SIG-M5 (cell line): Measurements from ENCODE around the gene FMN1.
"Not testable (repeated sequence)": the region's sequence is repeated elsewhere in the genome, so short reads cannot be mapped to it uniquely, and the experiment has no call there.

Source experiments
- DNase-seq: peaks from one replicate; lab custom pipeline; 2025; lab: John Stamatoyannopoulos, UW

The FMN1 gene

DNA sequence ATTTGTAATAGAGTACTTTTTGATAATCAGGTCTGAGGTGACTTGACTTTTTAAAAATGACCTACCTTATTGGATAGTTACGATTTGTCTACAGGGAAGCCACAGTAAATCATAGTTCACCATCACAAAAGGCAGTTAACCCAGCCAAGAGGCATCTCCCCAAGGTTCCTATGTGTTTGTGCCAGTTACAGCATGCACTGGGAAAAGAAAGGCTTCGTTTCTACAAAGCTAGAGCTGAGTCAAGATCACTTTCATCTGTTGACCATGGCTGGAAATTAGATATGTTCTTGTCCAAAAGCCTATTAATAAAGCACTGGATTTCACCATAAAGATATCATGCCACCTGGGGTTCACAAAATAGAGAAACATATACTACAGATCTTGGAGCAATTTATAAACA is 336.8 kb downstream of the FMN1 start:
- no peak for DNase-seq

GRCh38 chr15:32856753-32857152 is 337.8 kb downstream of the FMN1 start:
- DNase-seq, result no peak

- no peak for DNase-seq
These were observed 338.6 kb downstream of the FMN1 start for GRCh38 chr15:32855942-32856341.

- DNase-seq, result no peak
These were observed 340.9 kb downstream of the FMN1 start for GRCh38 chr15:32853592-32853991.

GRCh38 chr15:32852771-32853170 is 341.7 kb downstream of the FMN1 start:
- DNase-seq, result no peak

- DNase-seq, result no peak
These were observed 342.5 kb downstream of the FMN1 start for GRCh38 chr15:32852017-32852416.

DNA sequence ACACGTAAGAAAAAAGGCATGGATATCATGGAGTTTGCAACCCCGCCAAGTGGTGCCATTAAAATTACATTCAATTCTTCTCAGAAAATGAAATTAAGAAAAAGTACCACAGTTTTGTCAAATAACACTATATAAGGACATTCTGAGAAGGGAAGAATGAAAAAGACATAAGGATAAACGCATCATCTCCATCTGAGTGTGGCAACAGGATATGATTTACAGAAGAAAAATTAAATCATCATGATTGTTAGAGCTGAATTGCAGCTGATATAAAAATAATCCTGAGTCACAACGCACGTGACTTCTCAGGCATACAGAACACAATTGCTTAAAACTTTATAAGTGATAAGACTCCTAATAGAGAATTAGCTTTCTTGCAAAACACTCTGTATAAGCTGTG is 342.9 kb downstream of the FMN1 start:
- no peak for DNase-seq

- no peak for DNase-seq
These were observed 344.5 kb downstream of the FMN1 start for GRCh38 chr15:32849769-32850668.

GRCh38 chr15:32846671-32847070 is 347.8 kb downstream of the FMN1 start:
- not testable (repeated sequence) for DNase-seq

- DNase-seq, result no peak
These were observed 350.3 kb downstream of the FMN1 start for GRCh38 chr15:32844118-32844711.

DNA sequence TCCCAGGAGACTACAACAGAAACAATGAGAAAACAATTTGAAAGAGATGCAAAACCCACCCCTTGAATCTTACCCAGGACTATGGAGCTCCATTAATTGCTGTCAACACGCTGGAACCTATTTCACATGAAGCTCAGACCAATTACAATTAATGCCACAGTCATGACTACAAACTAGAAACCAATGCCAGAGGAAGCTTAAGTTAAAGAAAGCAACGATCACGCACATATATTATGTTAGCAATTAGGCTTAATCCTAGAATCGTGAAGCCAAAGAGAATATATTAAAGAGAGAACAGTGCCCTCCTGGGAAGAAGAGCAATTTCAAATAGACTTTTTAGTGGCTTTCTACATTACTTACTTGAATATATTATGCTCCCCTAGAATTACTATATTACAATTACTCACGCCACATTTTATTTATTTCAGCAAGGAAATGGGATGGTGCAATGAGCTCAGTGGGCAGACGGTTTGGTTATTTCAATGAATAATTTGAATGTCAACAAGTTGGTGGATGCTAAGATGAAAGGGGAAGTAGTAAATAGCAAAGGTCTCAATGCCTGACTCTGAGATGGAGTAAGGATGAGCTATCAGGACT is 351.2 kb downstream of the FMN1 start:
- no peak for DNase-seq

DNA sequence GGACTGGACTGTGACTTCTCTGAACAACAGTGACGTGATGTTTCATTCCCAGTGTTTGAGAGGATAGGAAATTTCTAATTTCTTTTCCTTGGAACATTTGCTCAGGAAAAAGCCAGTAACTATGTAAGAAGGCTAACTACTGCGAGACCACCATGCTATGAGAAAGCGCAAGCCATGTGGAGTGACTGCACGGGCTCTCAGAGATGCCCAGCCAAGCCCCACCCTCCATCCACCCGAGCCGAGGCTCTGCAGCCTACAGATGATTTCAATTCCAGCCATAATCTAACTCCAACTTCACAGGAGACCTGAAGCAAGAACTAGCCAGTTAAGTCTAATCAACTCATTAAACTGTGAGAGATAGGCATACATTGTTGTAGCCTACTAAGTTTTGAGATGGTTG is 352.4 kb downstream of the FMN1 start:
- DNase-seq, result no peak

GRCh38 chr15:32840507-32841245 is 353.8 kb downstream of the FMN1 start:
- no peak for DNase-seq

DNA sequence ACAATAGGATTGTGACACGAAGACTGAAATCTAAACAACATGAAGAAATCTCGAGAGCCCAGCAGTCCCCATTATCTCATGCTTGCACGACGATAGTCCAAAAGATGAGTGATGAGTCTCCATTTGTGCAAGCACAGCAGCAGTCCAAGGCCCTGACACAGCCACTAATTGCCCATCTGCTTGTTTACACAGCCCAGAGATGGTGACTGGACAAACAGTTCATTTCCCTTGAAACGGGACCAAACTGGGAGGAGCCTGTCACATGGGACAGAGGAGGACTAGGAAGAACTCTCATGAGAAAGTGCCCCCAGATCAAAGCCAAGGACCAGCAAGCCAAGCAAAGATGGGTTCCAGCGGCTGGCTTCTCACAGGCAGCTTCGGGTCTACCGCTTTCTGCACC is 355.7 kb downstream of the FMN1 start:
- no peak for DNase-seq

GRCh38 chr15:32838338-32838737 is 356.2 kb downstream of the FMN1 start:
- DNase-seq, result no peak

- no peak for DNase-seq
These were observed 356.6 kb downstream of the FMN1 start for GRCh38 chr15:32837935-32838334.

DNA sequence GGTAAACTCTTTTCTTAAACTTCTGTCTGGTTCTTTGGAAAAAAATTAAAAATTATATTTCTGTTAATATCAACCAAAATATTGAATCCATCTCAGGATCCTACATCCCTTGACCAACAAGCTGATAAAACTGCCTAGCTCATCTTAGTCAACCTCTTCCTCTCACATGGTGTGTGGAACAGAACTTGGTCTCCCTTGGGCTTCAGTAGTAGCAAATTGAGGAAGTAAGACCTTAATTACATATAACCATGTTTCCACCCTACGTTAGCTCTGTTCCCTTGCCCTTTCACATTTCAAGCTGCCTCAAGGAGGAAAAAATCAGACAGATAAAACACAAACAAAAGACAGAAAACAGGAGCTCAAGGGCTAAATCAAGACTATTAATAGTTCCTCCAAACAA is 360.4 kb downstream of the FMN1 start:
- no peak for DNase-seq

- no peak for DNase-seq
These were observed 361.1 kb downstream of the FMN1 start for GRCh38 chr15:32833379-32833821.

- no peak for DNase-seq
These were observed 363.0 kb downstream of the FMN1 start for GRCh38 chr15:32831485-32831884.

DNA sequence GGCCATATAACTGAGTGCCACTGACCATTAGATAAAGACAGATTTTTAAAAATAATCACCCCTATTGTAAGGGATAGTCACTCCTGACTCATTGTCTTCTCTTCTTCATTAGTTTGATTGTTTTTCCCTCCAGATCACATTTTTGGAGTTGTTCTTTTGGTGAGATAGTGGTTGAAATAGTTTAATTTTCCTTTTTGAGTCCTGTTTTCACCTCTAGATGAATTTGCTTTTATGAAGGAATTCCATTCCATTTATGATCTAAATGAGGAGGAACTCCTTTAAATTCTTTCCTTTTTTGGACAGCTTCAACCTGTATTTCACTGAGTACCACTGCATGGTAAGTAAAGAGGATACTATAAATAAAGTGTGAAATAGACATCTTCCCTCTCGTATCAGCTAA is 364.3 kb downstream of the FMN1 start:
- DNase-seq, result no peak

DNA sequence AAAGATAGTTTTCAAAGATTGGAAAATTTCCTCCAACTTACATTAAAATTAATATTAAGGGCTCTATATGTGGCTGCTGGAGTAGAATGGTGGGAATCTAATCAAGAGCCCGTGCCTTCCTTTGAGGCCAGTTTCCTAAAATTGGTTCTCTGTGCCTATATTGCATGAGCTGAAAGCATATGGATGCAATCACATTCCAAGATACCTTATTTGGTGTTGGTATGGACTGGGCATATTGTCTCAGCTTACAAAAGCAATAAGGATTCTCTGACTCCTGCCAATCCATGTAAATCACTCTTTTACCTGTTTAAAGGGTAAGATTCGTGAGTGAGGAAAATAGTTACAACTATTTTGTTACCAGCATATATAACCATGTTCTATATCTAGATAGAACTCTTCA is 365.1 kb downstream of the FMN1 start:
- no peak for DNase-seq

- no peak for DNase-seq
These were observed 365.9 kb downstream of the FMN1 start for GRCh38 chr15:32828507-32829186.
